Suprapubic skin (tissue), 3 donors: ENCODE measurements around the gene HNRNPC.

Experiments
- CTCF ChIP-seq, 2 donors: fragments of 200-600 bp in 1 of 2; fragments of 450-650 bp in 1 of 2; sonication (generic) in 1 of 2; IDR thresholded peaks; one replicate each; pipeline ENCODE4 v1.5.1; 2016 to 2019; ENCODE audit warnings: antibody characterized with exemption in 2 of 2, mild to moderate bottlenecking in 1 of 2, moderate library complexity in 1 of 2
- POLR2A ChIP-seq, 2 donors: fragments of 450-650 bp; IDR thresholded peaks; one replicate each; pipeline ENCODE4 v1.6.1; 2017; ENCODE audit warnings: antibody characterized with exemption in 2 of 2, mild to moderate bottlenecking in 2 of 2, moderate library complexity in 2 of 2

GRCh38 chr14:21227981-21228380, 41.3 kb downstream of the HNRNPC start:
- TF ChIP-seq CTCF (IDR thresholded peaks at IDR 0.05) (no peak), POLR2A (IDR thresholded peaks at IDR 0.05) (no peak)
